Measurements from ENCODE around the gene MTFMT.

DNA sequence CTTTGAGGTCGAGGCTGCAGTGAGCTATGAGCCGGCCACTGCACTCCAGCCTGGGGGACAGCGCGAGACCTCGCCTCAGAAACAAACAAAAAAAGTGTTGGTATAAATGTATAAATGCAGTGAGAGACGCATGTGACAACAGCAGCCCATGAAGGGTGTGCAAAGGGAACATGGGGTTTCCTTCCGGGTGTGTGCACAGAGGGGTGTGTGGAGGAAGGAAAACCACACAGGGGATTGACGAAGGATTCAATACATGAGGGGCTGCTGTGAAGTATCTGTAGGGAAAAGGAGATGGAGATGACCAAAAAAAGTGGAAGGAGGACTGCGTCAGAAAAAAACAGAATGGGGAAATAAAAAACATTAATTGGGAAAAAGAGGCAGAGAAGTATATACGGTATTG, 1.1 kb downstream of the MTFMT start:
- TF ChIP-seq MAFK (IDR thresholded peaks at IDR 0.05; ENCODE audit: low read depth, low read length) (no peak), RAD21 (IDR thresholded peaks at IDR 0.05; ENCODE audit: low read length) (no peak), POLR2A (IDR thresholded peaks at IDR 0.05; ENCODE audit: low read depth, low read length) (no peak)
- TF ChIP-seq, protein P1, sequence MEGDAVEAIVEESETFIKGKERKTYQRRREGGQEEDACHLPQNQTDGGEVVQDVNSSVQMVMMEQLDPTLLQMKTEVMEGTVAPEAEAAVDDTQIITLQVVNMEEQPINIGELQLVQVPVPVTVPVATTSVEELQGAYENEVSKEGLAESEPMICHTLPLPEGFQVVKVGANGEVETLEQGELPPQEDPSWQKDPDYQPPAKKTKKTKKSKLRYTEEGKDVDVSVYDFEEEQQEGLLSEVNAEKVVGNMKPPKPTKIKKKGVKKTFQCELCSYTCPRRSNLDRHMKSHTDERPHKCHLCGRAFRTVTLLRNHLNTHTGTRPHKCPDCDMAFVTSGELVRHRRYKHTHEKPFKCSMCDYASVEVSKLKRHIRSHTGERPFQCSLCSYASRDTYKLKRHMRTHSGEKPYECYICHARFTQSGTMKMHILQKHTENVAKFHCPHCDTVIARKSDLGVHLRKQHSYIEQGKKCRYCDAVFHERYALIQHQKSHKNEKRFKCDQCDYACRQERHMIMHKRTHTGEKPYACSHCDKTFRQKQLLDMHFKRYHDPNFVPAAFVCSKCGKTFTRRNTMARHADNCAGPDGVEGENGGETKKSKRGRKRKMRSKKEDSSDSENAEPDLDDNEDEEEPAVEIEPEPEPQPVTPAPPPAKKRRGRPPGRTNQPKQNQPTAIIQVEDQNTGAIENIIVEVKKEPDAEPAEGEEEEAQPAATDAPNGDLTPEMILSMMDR (conservative IDR thresholded peaks at IDR 0.05; ENCODE audit: low read depth, low read length): no peak

Data from IMR-90 (cell line).